ENCODE measurements around the gene PIGP. TPM values are rescaled to one million over a fixed set of nuclear protein-coding genes. Genes with fewer than 3 reads are reported as not detected.
"Not testable (repeated sequence)": the region's sequence is repeated elsewhere in the genome, so short reads cannot be mapped to it uniquely, and the experiment has no call there.

PIGP gene
- total RNA-seq, 1 experiment from 2014 or later: 16.2 TPM

GRCh38 chr21:37045149-37045548 is 27.7 kb downstream of the PIGP start:
- no peak for DNase-seq (ENCODE audit: low spot score)

- DNase-seq (ENCODE audit: low spot score): no peak
Observed at GRCh38 chr21:37044643-37045042, 28.2 kb downstream of the PIGP start.

- DNase-seq (ENCODE audit: low spot score): no peak
Observed at GRCh38 chr21:37043818-37044217, 29.1 kb downstream of the PIGP start.

GRCh38 chr21:37041706-37042271 is 31.1 kb downstream of the PIGP start:
- no peak for DNase-seq (ENCODE audit: low spot score)

- no peak for DNase-seq (ENCODE audit: low spot score)
Observed at GRCh38 chr21:37040212-37040611, 32.7 kb downstream of the PIGP start.

GRCh38 chr21:37039411-37040075 is 33.3 kb downstream of the PIGP start:
- DNase-seq (ENCODE audit: low spot score): no peak

- DNase-seq (ENCODE audit: low spot score): no peak
Observed at GRCh38 chr21:37036177-37036576, 36.7 kb downstream of the PIGP start.

- not testable (repeated sequence) for DNase-seq (ENCODE audit: low spot score)
Observed at GRCh38 chr21:37034394-37034793, 38.5 kb downstream of the PIGP start.

- peak; percentile 17 for DNase-seq (ENCODE audit: low spot score)
Observed at GRCh38 chr21:37032877-37033471, 39.9 kb downstream of the PIGP start.

- no peak for DNase-seq (ENCODE audit: low spot score)
Observed at GRCh38 chr21:37032293-37032692, 40.6 kb downstream of the PIGP start.

GRCh38 chr21:37030864-37031263 is 42.0 kb downstream of the PIGP start:
- DNase-seq (ENCODE audit: low spot score): no peak

GRCh38 chr21:37028570-37028969 is 44.3 kb downstream of the PIGP start:
- DNase-seq (ENCODE audit: low spot score): no peak

- no peak for DNase-seq (ENCODE audit: low spot score)
Observed at GRCh38 chr21:37026499-37026898, 46.4 kb downstream of the PIGP start.

GRCh38 chr21:37017951-37018679 is 54.8 kb downstream of the PIGP start:
- DNase-seq (ENCODE audit: low spot score): no peak

Small RNA genes within 50 kb of the gene (small RNA-seq; reads per million reads assigned to genes)
- not detected for gene RNU6-696P

Other genes starting within 250 kb of the PIGP start
- 8.5 and 14.7 TPM in 2 replicates for gene HLCS, start 106.4 kb downstream of the PIGP start, total RNA-seq (2014; rRNA removed; shearing (Covaris generic))
- not detected in 2 replicates for gene RIPPLY3, start 66.4 kb downstream of the PIGP start, total RNA-seq (2014; rRNA removed; shearing (Covaris generic))
- gene TTC3, start 183 bp upstream of the PIGP start, total RNA-seq (2014; rRNA removed; shearing (Covaris generic)): 55.6 and 67.8 TPM in 2 replicates
- gene VPS26C, start 194.3 kb upstream of the PIGP start, total RNA-seq (2014; rRNA removed; shearing (Covaris generic)): 38.6 and 47.9 TPM in 2 replicates

All from HT-29 (cell line).